Upper lobe of left lung (tissue), 4 donors: ENCODE measurements around the gene RPL28.
A peak's percentile ranks its signal among the peaks of the same experiment; 100 is the strongest.

Experiments
- EP300 ChIP-seq, 4 donors: sonication (generic); formaldehyde crosslinking; IDR thresholded peaks; one replicate each; pipeline ENCODE4 v1.5.1; 2017; ENCODE audit warnings: antibody characterized with exemption in 4 of 4, control low read depth in 2 of 4
- POLR2A ChIP-seq, 4 donors: fragments of 450-650 bp; IDR thresholded peaks; one replicate each; pipeline ENCODE4 v1.5.1; 2016 to 2017; ENCODE audit warnings: antibody characterized with exemption in 4 of 4, mild to moderate bottlenecking in 2 of 4
- POLR2AphosphoS5 ChIP-seq, 2 donors: sonication (generic); formaldehyde crosslinking; IDR thresholded peaks; one replicate each; pipeline ENCODE4 v1.5.1; 2017; ENCODE audit warnings: antibody characterized with exemption in 2 of 2
- TF ChIP-seq, protein P1 (sequence below), 6 experiments: fragments of 450-650 bp in 4 of 6; fragments of 200-600 bp in 2 of 6; sonication (generic) in 2 of 6; IDR thresholded peaks; one replicate each; pipeline ENCODE4 v1.5.1; 2016 to 2019; ENCODE audit warnings: antibody characterized with exemption in 6 of 6

DNA sequence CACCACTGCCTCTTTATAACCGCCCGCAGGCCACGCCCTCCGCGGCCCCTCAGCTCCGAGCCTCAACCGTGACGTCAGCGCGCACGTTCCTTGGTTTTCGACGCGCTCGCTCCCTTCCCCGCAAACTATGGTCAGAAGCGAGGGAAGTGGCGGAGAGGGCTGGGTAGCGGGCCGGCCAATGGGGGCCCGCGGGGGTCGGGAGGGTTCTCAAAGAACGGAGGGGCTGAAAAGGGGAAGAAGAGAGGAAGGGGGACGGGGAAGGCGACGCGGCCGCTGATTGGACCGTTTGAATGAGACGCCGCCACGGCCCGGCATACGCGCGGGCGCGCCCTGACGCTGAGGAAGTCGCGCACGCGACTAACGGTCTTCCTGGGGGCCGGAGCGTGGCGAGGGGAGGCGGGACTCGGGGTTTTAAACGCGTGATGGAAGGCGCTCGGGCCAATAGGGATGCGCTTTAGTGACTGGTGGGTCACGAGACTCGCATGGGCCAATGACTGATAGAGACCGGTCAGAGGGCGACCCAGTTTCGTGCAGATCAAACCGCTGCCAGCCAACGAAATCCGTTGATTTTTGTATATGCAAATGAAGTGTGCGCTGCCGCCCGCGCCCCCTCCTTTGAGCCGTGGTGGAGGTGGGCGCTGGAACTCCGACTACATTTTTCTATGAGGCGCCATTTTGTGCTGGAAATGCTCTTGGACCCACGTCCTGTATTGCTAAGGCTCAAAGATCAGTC, 22.2 kb downstream of the RPL28 start:
- TF ChIP-seq, protein P1, sequence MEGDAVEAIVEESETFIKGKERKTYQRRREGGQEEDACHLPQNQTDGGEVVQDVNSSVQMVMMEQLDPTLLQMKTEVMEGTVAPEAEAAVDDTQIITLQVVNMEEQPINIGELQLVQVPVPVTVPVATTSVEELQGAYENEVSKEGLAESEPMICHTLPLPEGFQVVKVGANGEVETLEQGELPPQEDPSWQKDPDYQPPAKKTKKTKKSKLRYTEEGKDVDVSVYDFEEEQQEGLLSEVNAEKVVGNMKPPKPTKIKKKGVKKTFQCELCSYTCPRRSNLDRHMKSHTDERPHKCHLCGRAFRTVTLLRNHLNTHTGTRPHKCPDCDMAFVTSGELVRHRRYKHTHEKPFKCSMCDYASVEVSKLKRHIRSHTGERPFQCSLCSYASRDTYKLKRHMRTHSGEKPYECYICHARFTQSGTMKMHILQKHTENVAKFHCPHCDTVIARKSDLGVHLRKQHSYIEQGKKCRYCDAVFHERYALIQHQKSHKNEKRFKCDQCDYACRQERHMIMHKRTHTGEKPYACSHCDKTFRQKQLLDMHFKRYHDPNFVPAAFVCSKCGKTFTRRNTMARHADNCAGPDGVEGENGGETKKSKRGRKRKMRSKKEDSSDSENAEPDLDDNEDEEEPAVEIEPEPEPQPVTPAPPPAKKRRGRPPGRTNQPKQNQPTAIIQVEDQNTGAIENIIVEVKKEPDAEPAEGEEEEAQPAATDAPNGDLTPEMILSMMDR (IDR thresholded peaks at IDR 0.05) = peak in 1 of 6 experiments; percentile 2
- peak; percentile 7 to 40 for TF ChIP-seq POLR2AphosphoS5 (IDR thresholded peaks at IDR 0.05)
- peak in 1 of 4 donors; percentile 30 for TF ChIP-seq POLR2A (IDR thresholded peaks at IDR 0.05)
- no peak for TF ChIP-seq EP300 (IDR thresholded peaks at IDR 0.05)
